Measurements from ENCODE around the gene DLG3. TPM values are rescaled to one million over a fixed set of nuclear protein-coding genes. Genes with fewer than 3 reads are reported as not detected.

Gene DLG3
- total and polyA plus RNA-seq, 11 donors = 6.1 to 14.8 (median 9.6) TPM

DNA sequence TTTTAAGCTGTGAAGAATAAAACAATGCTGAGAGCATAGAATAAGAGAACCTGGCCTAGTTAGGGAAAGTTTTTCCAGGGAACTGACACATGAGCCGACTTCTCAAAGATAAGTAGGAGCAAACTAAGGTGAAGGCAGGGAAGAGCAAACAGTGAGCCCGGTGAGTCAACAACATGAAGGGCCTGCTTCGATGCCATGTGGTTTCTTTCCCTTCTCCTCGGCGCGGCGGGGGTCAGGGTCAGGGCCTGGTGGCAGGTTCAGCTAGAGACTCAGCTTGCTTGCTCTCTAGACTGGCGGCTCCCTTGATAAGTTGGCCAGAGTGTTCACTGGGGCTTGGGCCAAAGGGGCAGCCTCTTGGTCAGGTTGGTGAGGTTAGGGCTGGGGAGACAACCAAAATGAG, 81.1 kb downstream of the DLG3 start:
- Histone ChIP-seq H3K27ac (no peak overlapping the region), H3K4me1 (no peaks in the 10 kb centered on the region), H3K9me3 (peaks cover 0 to 6% (median 0%) of the 10 kb centered on the region in 12 donors), H3K27me3 (peaks cover 0 to 14% (median 0%) of the 10 kb centered on the region in 9 donors), H3K4me3 (no peak overlapping the region), H3K36me3 (no peaks in the 10 kb centered on the region)
- no peak for ATAC-seq
- no peak for DNase-seq
- TF ChIP-seq, protein P1, sequence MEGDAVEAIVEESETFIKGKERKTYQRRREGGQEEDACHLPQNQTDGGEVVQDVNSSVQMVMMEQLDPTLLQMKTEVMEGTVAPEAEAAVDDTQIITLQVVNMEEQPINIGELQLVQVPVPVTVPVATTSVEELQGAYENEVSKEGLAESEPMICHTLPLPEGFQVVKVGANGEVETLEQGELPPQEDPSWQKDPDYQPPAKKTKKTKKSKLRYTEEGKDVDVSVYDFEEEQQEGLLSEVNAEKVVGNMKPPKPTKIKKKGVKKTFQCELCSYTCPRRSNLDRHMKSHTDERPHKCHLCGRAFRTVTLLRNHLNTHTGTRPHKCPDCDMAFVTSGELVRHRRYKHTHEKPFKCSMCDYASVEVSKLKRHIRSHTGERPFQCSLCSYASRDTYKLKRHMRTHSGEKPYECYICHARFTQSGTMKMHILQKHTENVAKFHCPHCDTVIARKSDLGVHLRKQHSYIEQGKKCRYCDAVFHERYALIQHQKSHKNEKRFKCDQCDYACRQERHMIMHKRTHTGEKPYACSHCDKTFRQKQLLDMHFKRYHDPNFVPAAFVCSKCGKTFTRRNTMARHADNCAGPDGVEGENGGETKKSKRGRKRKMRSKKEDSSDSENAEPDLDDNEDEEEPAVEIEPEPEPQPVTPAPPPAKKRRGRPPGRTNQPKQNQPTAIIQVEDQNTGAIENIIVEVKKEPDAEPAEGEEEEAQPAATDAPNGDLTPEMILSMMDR (IDR thresholded peaks at IDR 0.05) = no peak
- no peak for TF ChIP-seq POLR2A (IDR thresholded peaks at IDR 0.05)
- intact Hi-C loops (cut with DNase I) = no loop called here
- 67 to 82% (median 78%) methylated on average over 8 of the region's 8 CpGs for WGBS, 4 donors

DNA sequence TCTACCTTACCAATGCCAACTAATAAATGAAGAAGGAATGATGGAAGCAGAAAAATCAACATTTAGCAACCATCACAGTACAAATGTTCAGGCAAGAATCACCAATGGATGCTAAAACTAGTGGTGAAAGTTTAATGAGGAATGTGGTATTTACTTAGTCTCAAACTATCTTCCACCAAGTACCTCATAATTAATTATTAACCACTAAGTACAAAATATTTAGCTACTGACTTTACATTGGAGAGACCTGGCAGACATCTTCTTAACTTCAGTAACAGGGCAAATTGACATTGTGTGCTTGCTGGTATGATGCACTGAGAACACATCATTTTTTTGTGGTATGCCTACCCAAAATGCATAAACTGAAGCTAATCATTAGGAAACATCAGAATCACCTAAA, 82.4 kb downstream of the DLG3 start:
- intact Hi-C loops (cut with DNase I) = no loop called here
- no peak for DNase-seq
- TF ChIP-seq POLR2A (IDR thresholded peaks at IDR 0.05) = no peak
- TF ChIP-seq, protein P1 (IDR thresholded peaks at IDR 0.05) = no peak
- no peak overlapping the region for H3K27ac ChIP-seq
- peaks cover 0 to 12% (median 0%) of the 10 kb centered on the region in 9 donors for H3K27me3 ChIP-seq
- no peaks in the 10 kb centered on the region for H3K9me3 ChIP-seq
- ATAC-seq = no peak
- no peak overlapping the region for H3K4me3 ChIP-seq
- H3K36me3 ChIP-seq = no peaks in the 10 kb centered on the region
- H3K4me1 ChIP-seq = no peaks in the 10 kb centered on the region

DNA sequence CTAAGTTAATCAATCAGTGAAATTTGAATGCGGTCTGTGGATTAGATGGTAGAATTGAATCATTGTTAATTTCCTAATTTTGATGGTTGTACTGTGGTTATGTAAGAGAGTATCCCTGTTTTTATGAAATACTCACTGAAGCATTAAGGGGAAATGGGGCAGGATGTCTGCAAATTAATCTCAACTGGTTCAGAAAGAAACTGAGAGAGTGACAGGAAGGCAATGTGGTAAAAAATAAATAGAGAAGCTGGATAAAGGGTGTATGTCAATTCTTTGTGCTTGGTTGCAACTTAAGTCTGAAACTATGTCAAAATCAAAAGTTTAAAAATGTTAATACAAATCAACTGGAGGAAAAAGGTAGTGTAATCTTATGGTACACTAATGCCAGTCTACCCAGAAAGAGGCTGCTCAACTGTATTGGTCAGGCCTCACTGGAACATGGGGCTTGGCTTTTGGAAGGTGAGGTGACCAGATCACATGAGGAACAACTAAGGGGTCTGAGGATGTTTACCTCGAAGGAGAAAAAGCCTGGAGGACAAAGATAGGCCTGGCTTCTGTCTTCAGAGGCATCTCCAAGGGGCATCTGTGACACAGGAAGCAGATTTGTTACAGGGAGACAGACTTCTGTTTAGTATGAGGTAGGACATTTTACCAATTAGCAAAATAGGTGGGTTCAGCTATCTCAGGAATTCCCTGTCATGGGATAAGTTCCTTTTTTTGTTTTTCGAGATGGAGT, 83.1 kb downstream of the DLG3 start:
- no peak overlapping the region for H3K27ac ChIP-seq
- no peak overlapping the region for H3K4me3 ChIP-seq
- H3K9me3 ChIP-seq = no peaks in the 10 kb centered on the region
- whole genome bisulfite sequencing, 4 donors = 46 to 75% (median 59%) methylated on average over 3 of the region's 3 CpGs
- no peaks in the 10 kb centered on the region for H3K36me3 ChIP-seq
- DNase-seq (no peak), ATAC-seq (no peak)
- intact Hi-C loops (cut with DNase I) = no loop called here
- TF ChIP-seq POLR2A (IDR thresholded peaks at IDR 0.05) = no peak
- TF ChIP-seq, protein P1 (IDR thresholded peaks at IDR 0.05) = no peak
- H3K4me1 ChIP-seq = no peaks in the 10 kb centered on the region
- peaks cover 0 to 11% (median 0%) of the 10 kb centered on the region in 9 donors for H3K27me3 ChIP-seq

DNA sequence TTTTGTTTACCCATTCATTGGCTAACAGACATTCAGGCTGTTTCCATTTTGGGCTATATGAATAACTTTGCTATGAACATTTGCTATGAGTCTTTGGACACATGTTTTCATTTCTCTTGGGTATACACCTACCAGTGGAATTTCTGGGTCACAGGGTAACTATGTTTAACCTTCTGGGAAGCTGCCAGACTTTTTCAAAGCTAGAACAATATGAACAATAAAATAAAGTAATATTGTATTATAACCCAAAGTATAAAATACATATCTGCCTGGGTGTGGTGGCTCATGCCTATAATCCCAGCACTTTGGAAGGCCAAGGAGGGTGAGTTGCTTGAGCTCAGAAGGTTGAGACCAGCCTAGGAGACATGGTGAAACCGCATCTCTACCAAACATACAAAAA, 90.6 kb downstream of the DLG3 start:
- H3K36me3 ChIP-seq = no peaks in the 10 kb centered on the region

More for the DNA sequence above, 90.6 kb downstream of the DLG3 start:
- DNase-seq (no peak), ATAC-seq (no peak)
- Histone ChIP-seq H3K9me3 (no peaks in the 10 kb centered on the region), H3K27ac (no peak overlapping the region), H3K4me3 (no peak overlapping the region), H3K27me3 (peaks cover 0 to 6% (median 0%) of the 10 kb centered on the region in 9 donors), H3K4me1 (no peaks in the 10 kb centered on the region)
- 53 to 90% (median 78%) methylated on average over 1 of the region's 1 CpG for WGBS, 4 donors
- intact Hi-C loops (cut with DNase I) = no loop called here
- TF ChIP-seq POLR2A (IDR thresholded peaks at IDR 0.05) = no peak
- TF ChIP-seq, protein P1 (IDR thresholded peaks at IDR 0.05) = no peak

All from heart left ventricle (tissue), 16 donors.